ENCODE measurements around the gene THAP3. TPM values are rescaled to one million over a fixed set of nuclear protein-coding genes. Genes with fewer than 3 reads are reported as not detected.
"Not testable (repeated sequence)": the region's sequence is repeated elsewhere in the genome, so short reads cannot be mapped to it uniquely, and the experiment has no call there.

The THAP3 gene
- total RNA-seq, 1 experiment from 2014 or later: 11.5 TPM

- no peak overlapping the region for H3K27ac Mint-ChIP-seq (ENCODE audit: unreplicated experiment)
- no peak for DNase-seq
- no peaks in the 10 kb centered on the region for H3K27me3 Mint-ChIP-seq (ENCODE audit: unreplicated experiment)
- H3K9me3 Mint-ChIP-seq (ENCODE audit: low read depth, unreplicated experiment): no peaks in the 10 kb centered on the region
- no peaks in the 10 kb centered on the region for H3K4me1 Mint-ChIP-seq (ENCODE audit: low read depth, unreplicated experiment)
- CTCF ChIA-PET: no interaction called here
- H3K36me3 Mint-ChIP-seq (ENCODE audit: insufficient read depth, unreplicated experiment): peaks cover 51% of the 10 kb centered on the region
- no TSS peak for BruUV-seq (replicated peaks)
- TF ChIP-seq, protein P1, sequence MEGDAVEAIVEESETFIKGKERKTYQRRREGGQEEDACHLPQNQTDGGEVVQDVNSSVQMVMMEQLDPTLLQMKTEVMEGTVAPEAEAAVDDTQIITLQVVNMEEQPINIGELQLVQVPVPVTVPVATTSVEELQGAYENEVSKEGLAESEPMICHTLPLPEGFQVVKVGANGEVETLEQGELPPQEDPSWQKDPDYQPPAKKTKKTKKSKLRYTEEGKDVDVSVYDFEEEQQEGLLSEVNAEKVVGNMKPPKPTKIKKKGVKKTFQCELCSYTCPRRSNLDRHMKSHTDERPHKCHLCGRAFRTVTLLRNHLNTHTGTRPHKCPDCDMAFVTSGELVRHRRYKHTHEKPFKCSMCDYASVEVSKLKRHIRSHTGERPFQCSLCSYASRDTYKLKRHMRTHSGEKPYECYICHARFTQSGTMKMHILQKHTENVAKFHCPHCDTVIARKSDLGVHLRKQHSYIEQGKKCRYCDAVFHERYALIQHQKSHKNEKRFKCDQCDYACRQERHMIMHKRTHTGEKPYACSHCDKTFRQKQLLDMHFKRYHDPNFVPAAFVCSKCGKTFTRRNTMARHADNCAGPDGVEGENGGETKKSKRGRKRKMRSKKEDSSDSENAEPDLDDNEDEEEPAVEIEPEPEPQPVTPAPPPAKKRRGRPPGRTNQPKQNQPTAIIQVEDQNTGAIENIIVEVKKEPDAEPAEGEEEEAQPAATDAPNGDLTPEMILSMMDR (IDR thresholded peaks at IDR 0.05; ENCODE audit: unreplicated experiment): no peak
- no peak overlapping the region for H3K4me3 Mint-ChIP-seq (ENCODE audit: low read depth, unreplicated experiment)
- intact Hi-C loops (cut with micrococcal nuclease; ENCODE audit: unreplicated experiment): no loop called here
These were observed 11.5 kb downstream of the THAP3 start for GRCh38 chr1:6635910-6636760.

GRCh38 chr1:6636778-6637177 lies 12.1 kb downstream of the THAP3 start:
- H3K27ac Mint-ChIP-seq (ENCODE audit: unreplicated experiment); BruUV-seq (replicated peaks); CTCF ChIA-PET; H3K27me3 Mint-ChIP-seq (ENCODE audit: unreplicated experiment); intact Hi-C loops (cut with micrococcal nuclease; ENCODE audit: unreplicated experiment); DNase-seq; H3K4me3 Mint-ChIP-seq (ENCODE audit: low read depth, unreplicated experiment); H3K9me3 Mint-ChIP-seq (ENCODE audit: low read depth, unreplicated experiment); H3K4me1 Mint-ChIP-seq (ENCODE audit: low read depth, unreplicated experiment): not testable (repeated sequence)
- H3K36me3 Mint-ChIP-seq (ENCODE audit: insufficient read depth, unreplicated experiment): peaks cover 52% of the 10 kb centered on the region

GRCh38 chr1:6637770-6638169 lies 13.1 kb downstream of the THAP3 start:
- no peaks in the 10 kb centered on the region for H3K9me3 Mint-ChIP-seq (ENCODE audit: low read depth, unreplicated experiment)

GRCh38 chr1:6638226-6638625 lies 13.6 kb downstream of the THAP3 start:
- TF ChIP-seq, protein P1 (IDR thresholded peaks at IDR 0.05; ENCODE audit: unreplicated experiment): no peak
- H3K4me3 Mint-ChIP-seq (ENCODE audit: low read depth, unreplicated experiment): no peak overlapping the region
- H3K4me1 Mint-ChIP-seq (ENCODE audit: low read depth, unreplicated experiment): no peaks in the 10 kb centered on the region
- CTCF ChIA-PET: no interaction called here
- no TSS peak for BruUV-seq (replicated peaks)
- H3K27ac Mint-ChIP-seq (ENCODE audit: unreplicated experiment): no peak overlapping the region
- H3K9me3 Mint-ChIP-seq (ENCODE audit: low read depth, unreplicated experiment): no peaks in the 10 kb centered on the region
- intact Hi-C loops (cut with micrococcal nuclease; ENCODE audit: unreplicated experiment): no loop called here
- H3K36me3 Mint-ChIP-seq (ENCODE audit: insufficient read depth, unreplicated experiment): peaks cover 51% of the 10 kb centered on the region
- no peaks in the 10 kb centered on the region for H3K27me3 Mint-ChIP-seq (ENCODE audit: unreplicated experiment)
- DNase-seq: no peak

More at GRCh38 chr1:6637770-6638169, 13.1 kb downstream of the THAP3 start:
- TF ChIP-seq, protein P1 (IDR thresholded peaks at IDR 0.05; ENCODE audit: unreplicated experiment): no peak
- H3K4me3 Mint-ChIP-seq (ENCODE audit: low read depth, unreplicated experiment): no peak overlapping the region
- H3K27me3 Mint-ChIP-seq (ENCODE audit: unreplicated experiment): no peaks in the 10 kb centered on the region
- H3K4me1 Mint-ChIP-seq (ENCODE audit: low read depth, unreplicated experiment): no peaks in the 10 kb centered on the region
- H3K27ac Mint-ChIP-seq (ENCODE audit: unreplicated experiment): no peak overlapping the region
- BruUV-seq (replicated peaks): no TSS peak
- CTCF ChIA-PET: no interaction called here
- DNase-seq: no peak
- H3K36me3 Mint-ChIP-seq (ENCODE audit: insufficient read depth, unreplicated experiment): peaks cover 53% of the 10 kb centered on the region
- intact Hi-C loops (cut with micrococcal nuclease; ENCODE audit: unreplicated experiment): no loop called here

GRCh38 chr1:6640867-6641266 lies 16.2 kb downstream of the THAP3 start:
- CTCF ChIA-PET: interaction anchor here (1.0 kb wide), 1 partner anchor 491 kb away, joined by 6 read pairs; no protein-coding TSS in a partner anchor
- H3K4me3 Mint-ChIP-seq (ENCODE audit: low read depth, unreplicated experiment); H3K4me1 Mint-ChIP-seq (ENCODE audit: low read depth, unreplicated experiment); H3K27ac Mint-ChIP-seq (ENCODE audit: unreplicated experiment); DNase-seq; H3K9me3 Mint-ChIP-seq (ENCODE audit: low read depth, unreplicated experiment); intact Hi-C loops (cut with micrococcal nuclease; ENCODE audit: unreplicated experiment); H3K27me3 Mint-ChIP-seq (ENCODE audit: unreplicated experiment); BruUV-seq (replicated peaks): not testable (repeated sequence)
- H3K36me3 Mint-ChIP-seq (ENCODE audit: insufficient read depth, unreplicated experiment): peaks cover 30% of the 10 kb centered on the region

Measured in Calu3 (cell line).